HEK293T (cell line): ENCODE results near the gene LRFN4.

Source experiments
- CTBP1 ChIP-seq: fragments of 450-650 bp; IDR thresholded peaks from 2 replicates; pipeline ENCODE4 v1.6.1; 2016; ENCODE audit warnings: borderline replicate concordance
- FOXA1 ChIP-seq: fragments of 450-650 bp; IDR thresholded peaks from 2 replicates; pipeline ENCODE4 v1.6.1; 2016; ENCODE audit warnings: mild to moderate bottlenecking
- HDGF ChIP-seq: fragments of 450-650 bp; IDR thresholded peaks from 2 replicates; pipeline ENCODE4 v1.6.1; 2017; ENCODE audit warnings: antibody characterized with exemption, borderline replicate concordance
- SP1 ChIP-seq: fragments of 450-650 bp; IDR thresholded peaks from 2 replicates; pipeline ENCODE4 v1.6.1; 2017
- ZNF384 ChIP-seq: fragments of 450-650 bp; IDR thresholded peaks from 2 replicates; pipeline ENCODE4 v1.6.1; 2016
- TF ChIP-seq, protein P1 (sequence below): fragments of 450-650 bp; IDR thresholded peaks from 2 replicates; pipeline ENCODE4 v1.6.1; 2016

DNA sequence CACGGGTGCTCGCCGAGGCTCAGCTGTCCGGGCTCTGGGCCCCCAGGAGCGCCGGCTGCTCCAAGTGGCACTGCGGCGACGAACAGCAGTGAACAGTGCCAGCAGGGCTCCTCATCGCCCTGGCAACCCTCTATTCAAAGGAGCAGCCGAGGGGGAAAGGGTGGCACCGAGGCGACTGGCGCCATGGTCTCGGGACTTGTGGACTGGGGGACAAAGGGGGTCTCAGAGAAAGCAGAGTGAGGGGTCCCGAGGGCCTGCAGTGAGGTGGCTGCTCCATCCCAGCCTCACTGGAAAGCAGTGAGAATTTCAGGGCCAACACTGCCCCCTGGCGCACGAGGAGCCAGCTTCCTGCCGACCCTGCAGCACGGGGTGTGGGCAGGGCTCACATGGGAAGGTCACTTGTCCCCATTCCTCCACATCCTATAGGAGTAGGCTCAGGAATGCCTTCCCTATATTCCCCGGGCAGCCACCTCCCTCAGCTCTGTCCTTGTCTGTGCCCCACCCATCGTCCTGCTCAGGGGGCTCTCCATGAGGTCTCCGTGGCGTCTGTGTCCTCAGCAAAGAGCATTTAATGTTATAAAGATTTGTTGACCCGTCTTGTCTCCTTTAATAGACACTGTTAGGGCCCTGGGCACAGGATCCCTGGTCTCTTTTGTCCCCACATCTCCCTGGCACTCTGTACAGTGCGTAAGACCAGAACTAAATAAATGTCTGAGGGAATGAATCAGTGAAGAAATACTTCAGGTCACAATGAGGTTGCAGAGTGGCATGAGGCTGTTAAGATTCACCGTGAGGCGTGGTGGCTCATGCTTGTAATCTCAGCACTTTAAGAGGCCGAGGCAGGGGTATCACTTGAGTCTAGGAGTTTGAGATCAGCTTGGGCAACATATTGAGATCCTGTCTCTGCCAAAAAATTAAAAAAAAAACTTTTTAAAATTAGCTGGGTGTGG is 26.4 kb downstream of the LRFN4 start:
- TF ChIP-seq ZNF384 (no peak), SP1 (no peak), CTBP1 (no peak), FOXA1 (no peak), HDGF (no peak)
- TF ChIP-seq, protein P1, sequence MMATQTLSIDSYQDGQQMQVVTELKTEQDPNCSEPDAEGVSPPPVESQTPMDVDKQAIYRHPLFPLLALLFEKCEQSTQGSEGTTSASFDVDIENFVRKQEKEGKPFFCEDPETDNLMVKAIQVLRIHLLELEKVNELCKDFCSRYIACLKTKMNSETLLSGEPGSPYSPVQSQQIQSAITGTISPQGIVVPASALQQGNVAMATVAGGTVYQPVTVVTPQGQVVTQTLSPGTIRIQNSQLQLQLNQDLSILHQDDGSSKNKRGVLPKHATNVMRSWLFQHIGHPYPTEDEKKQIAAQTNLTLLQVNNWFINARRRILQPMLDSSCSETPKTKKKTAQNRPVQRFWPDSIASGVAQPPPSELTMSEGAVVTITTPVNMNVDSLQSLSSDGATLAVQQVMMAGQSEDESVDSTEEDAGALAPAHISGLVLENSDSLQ = no peak
